Measurements from ENCODE around the gene CFAP100. TPM values are rescaled to one million over a fixed set of nuclear protein-coding genes. Genes with fewer than 3 reads are reported as not detected.

Gene CFAP100
- total RNA-seq, 1 donor, result not detected

GRCh38 chr3:126399351-126399735 is 4.6 kb downstream of the CFAP100 start:
- H3K4me1 ChIP-seq (ENCODE audit: insufficient read depth, low read length), result peaks cover 5% of the 10 kb centered on the region
- H3K9me3 ChIP-seq (ENCODE audit: low read depth, low read length), result no peaks in the 10 kb centered on the region
- H3K4me3 ChIP-seq (ENCODE audit: low read length), result no peak overlapping the region
- peaks cover 7% of the 10 kb centered on the region for H3K27me3 ChIP-seq (ENCODE audit: insufficient read depth, low read length)

GRCh38 chr3:126399756-126400155 is 5.0 kb downstream of the CFAP100 start:
- H3K4me3 ChIP-seq (ENCODE audit: low read length), result no peak overlapping the region
- H3K27me3 ChIP-seq (ENCODE audit: insufficient read depth, low read length), result peaks cover 4% of the 10 kb centered on the region
- no peaks in the 10 kb centered on the region for H3K9me3 ChIP-seq (ENCODE audit: low read depth, low read length)
- H3K4me1 ChIP-seq (ENCODE audit: insufficient read depth, low read length), result peaks cover 5% of the 10 kb centered on the region

GRCh38 chr3:126401611-126402160 is 7.0 kb downstream of the CFAP100 start:
- Histone ChIP-seq H3K4me1 (ENCODE audit: insufficient read depth, low read length) (peaks cover 5% of the 10 kb centered on the region), H3K27me3 (ENCODE audit: insufficient read depth, low read length) (no peaks in the 10 kb centered on the region), H3K9me3 (ENCODE audit: low read depth, low read length) (no peaks in the 10 kb centered on the region), H3K4me3 (ENCODE audit: low read length) (no peak overlapping the region)

- Histone ChIP-seq H3K27me3 (ENCODE audit: insufficient read depth, low read length) (no peaks in the 10 kb centered on the region), H3K4me3 (ENCODE audit: low read length) (no peak overlapping the region), H3K9me3 (ENCODE audit: low read depth, low read length) (no peaks in the 10 kb centered on the region), H3K4me1 (ENCODE audit: insufficient read depth, low read length) (peaks cover 5% of the 10 kb centered on the region)
These were observed 7.5 kb downstream of the CFAP100 start for GRCh38 chr3:126402178-126402577.

- Histone ChIP-seq H3K27me3 (ENCODE audit: insufficient read depth, low read length) (no peaks in the 10 kb centered on the region), H3K4me1 (ENCODE audit: insufficient read depth, low read length) (peaks cover 5% of the 10 kb centered on the region), H3K4me3 (ENCODE audit: low read length) (no peak overlapping the region), H3K9me3 (ENCODE audit: low read depth, low read length) (no peaks in the 10 kb centered on the region)
These were observed 8.1 kb downstream of the CFAP100 start for GRCh38 chr3:126402666-126403302.

- H3K4me1 ChIP-seq (ENCODE audit: insufficient read depth, low read length), result no peaks in the 10 kb centered on the region
- no peak overlapping the region for H3K4me3 ChIP-seq (ENCODE audit: low read length)
- no peaks in the 10 kb centered on the region for H3K9me3 ChIP-seq (ENCODE audit: low read depth, low read length)
- no peaks in the 10 kb centered on the region for H3K27me3 ChIP-seq (ENCODE audit: insufficient read depth, low read length)
These were observed 11.9 kb downstream of the CFAP100 start for GRCh38 chr3:126406389-126407296.

- peaks cover 3% of the 10 kb centered on the region for H3K27me3 ChIP-seq (ENCODE audit: insufficient read depth, low read length)
- H3K4me1 ChIP-seq (ENCODE audit: insufficient read depth, low read length), result no peaks in the 10 kb centered on the region
- H3K4me3 ChIP-seq (ENCODE audit: low read length), result no peak overlapping the region
- H3K9me3 ChIP-seq (ENCODE audit: low read depth, low read length), result no peaks in the 10 kb centered on the region
These were observed 12.8 kb downstream of the CFAP100 start for GRCh38 chr3:126407412-126408044.

GRCh38 chr3:126408099-126408498 is 13.4 kb downstream of the CFAP100 start:
- H3K27me3 ChIP-seq (ENCODE audit: insufficient read depth, low read length), result peaks cover 3% of the 10 kb centered on the region
- no peak overlapping the region for H3K4me3 ChIP-seq (ENCODE audit: low read length)
- no peaks in the 10 kb centered on the region for H3K4me1 ChIP-seq (ENCODE audit: insufficient read depth, low read length)

GRCh38 chr3:126412841-126413692 is 18.4 kb downstream of the CFAP100 start:
- no peak overlapping the region for H3K4me3 ChIP-seq (ENCODE audit: low read length)
- H3K9me3 ChIP-seq (ENCODE audit: low read depth, low read length), result no peaks in the 10 kb centered on the region
- no peaks in the 10 kb centered on the region for H3K4me1 ChIP-seq (ENCODE audit: insufficient read depth, low read length)
- H3K27me3 ChIP-seq (ENCODE audit: insufficient read depth, low read length), result peaks cover 5% of the 10 kb centered on the region

More at GRCh38 chr3:126408099-126408498, 13.4 kb downstream of the CFAP100 start:
- no peaks in the 10 kb centered on the region for H3K9me3 ChIP-seq (ENCODE audit: low read depth, low read length)

- Histone ChIP-seq H3K4me1 (ENCODE audit: insufficient read depth, low read length) (no peaks in the 10 kb centered on the region), H3K27me3 (ENCODE audit: insufficient read depth, low read length) (peaks cover 5% of the 10 kb centered on the region), H3K4me3 (ENCODE audit: low read length) (no peak overlapping the region), H3K9me3 (ENCODE audit: low read depth, low read length) (no peaks in the 10 kb centered on the region)
These were observed 19.0 kb downstream of the CFAP100 start for GRCh38 chr3:126413693-126414080.

- Histone ChIP-seq H3K9me3 (ENCODE audit: low read depth, low read length) (no peaks in the 10 kb centered on the region), H3K27me3 (ENCODE audit: insufficient read depth, low read length) (peaks cover 5% of the 10 kb centered on the region), H3K4me1 (ENCODE audit: insufficient read depth, low read length) (no peaks in the 10 kb centered on the region), H3K4me3 (ENCODE audit: low read length) (no peak overlapping the region)
These were observed 19.7 kb downstream of the CFAP100 start for GRCh38 chr3:126414406-126414805.

GRCh38 chr3:126414961-126415660 is 20.4 kb downstream of the CFAP100 start:
- H3K27me3 ChIP-seq (ENCODE audit: insufficient read depth, low read length), result peaks cover 5% of the 10 kb centered on the region

GRCh38 chr3:126415661-126416591 is 21.2 kb downstream of the CFAP100 start:
- H3K4me3 ChIP-seq (ENCODE audit: low read length), result no peak overlapping the region
- peaks cover 5% of the 10 kb centered on the region for H3K27me3 ChIP-seq (ENCODE audit: insufficient read depth, low read length)
- H3K4me1 ChIP-seq (ENCODE audit: insufficient read depth, low read length), result no peaks in the 10 kb centered on the region
- no peaks in the 10 kb centered on the region for H3K9me3 ChIP-seq (ENCODE audit: low read depth, low read length)

More at GRCh38 chr3:126414961-126415660, 20.4 kb downstream of the CFAP100 start:
- Histone ChIP-seq H3K9me3 (ENCODE audit: low read depth, low read length) (no peaks in the 10 kb centered on the region), H3K4me1 (ENCODE audit: insufficient read depth, low read length) (no peaks in the 10 kb centered on the region), H3K4me3 (ENCODE audit: low read length) (no peak overlapping the region)
